Measurements from ENCODE around the gene LRRK1.
A peak's percentile ranks its signal among the peaks of the same experiment; 100 is the strongest.

The LRRK1 gene

DNA sequence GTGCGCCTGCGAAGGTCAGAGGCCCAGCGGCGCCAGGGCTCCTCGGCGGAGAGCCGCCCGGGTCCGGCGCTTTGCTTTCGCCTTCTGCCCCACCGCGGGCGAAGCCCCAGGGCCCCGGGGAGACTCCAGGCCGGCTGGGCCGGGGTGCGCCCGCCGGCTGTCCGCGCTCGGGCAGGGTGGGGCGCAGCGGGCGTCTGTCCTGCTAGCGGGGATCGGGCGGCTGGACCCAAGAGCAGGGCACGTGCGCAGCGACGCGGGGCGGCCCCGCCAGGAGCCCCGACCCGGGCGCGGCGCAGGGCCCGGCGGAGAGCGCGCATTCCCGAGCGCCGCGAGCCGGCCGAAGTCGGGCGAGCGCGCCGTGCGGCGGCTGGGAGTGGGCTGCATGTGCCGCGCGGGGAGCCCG is 40.1 kb upstream of the LRRK1 start:
- H3K4me3 ChIP-seq (ENCODE audit: low read length), result peak overlapping the region; percentile 27
- DNase-seq (ENCODE audit: low read depth), result no peak

DNA sequence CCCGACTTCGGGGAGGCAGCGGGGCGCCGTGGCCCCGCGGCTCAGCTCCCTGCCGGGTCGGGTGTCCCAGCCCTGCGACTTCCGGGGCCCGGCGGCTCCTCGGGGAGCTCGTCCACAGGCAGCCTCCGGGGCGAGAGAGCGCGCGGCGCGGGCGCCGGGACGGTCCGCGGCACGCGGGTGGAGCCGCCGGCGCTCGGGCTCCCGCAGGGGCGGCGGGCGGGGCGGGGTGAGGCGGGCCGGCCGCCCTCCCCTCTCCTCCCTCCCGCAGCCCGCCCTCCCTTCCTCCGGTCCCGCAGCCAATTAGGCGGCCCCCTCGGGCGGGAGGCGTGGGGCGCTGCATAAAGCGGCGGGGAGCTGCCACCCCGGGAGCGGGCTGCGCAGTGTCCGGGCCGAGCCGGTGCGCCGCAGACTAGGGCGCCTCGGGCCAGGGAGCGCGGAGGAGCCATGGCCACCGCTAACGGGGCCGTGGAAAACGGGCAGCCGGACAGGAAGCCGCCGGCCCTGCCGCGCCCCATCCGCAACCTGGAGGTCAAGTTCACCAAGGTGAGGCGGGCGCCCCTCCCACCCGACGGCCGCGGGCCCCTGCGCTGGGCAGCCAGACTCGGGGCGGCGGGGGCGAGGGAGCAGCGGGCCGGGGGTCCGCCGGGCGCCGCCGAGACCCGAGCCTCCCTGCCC is 39.6 kb upstream of the LRRK1 start, which contains the start of gene ALDH1A3:
ALDH1A3 (plus strand) TSS at position 368 of the 675 bp plus-strand sequence; CDS start at position 445, 77 bp downstream.
- peak within 1 kb of the TSS; percentile 64 for H3K4me3 ChIP-seq (ENCODE audit: low read length)
- TF ChIP-seq, protein P1, sequence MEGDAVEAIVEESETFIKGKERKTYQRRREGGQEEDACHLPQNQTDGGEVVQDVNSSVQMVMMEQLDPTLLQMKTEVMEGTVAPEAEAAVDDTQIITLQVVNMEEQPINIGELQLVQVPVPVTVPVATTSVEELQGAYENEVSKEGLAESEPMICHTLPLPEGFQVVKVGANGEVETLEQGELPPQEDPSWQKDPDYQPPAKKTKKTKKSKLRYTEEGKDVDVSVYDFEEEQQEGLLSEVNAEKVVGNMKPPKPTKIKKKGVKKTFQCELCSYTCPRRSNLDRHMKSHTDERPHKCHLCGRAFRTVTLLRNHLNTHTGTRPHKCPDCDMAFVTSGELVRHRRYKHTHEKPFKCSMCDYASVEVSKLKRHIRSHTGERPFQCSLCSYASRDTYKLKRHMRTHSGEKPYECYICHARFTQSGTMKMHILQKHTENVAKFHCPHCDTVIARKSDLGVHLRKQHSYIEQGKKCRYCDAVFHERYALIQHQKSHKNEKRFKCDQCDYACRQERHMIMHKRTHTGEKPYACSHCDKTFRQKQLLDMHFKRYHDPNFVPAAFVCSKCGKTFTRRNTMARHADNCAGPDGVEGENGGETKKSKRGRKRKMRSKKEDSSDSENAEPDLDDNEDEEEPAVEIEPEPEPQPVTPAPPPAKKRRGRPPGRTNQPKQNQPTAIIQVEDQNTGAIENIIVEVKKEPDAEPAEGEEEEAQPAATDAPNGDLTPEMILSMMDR (conservative IDR thresholded peaks at IDR 0.05; ENCODE audit: low read length), result no peak
- peak; percentile 61 for DNase-seq (ENCODE audit: low read depth)

More for the DNA sequence above, 40.1 kb upstream of the LRRK1 start:
- TF ChIP-seq, protein P1 (conservative IDR thresholded peaks at IDR 0.05; ENCODE audit: low read length), result no peak

DNA sequence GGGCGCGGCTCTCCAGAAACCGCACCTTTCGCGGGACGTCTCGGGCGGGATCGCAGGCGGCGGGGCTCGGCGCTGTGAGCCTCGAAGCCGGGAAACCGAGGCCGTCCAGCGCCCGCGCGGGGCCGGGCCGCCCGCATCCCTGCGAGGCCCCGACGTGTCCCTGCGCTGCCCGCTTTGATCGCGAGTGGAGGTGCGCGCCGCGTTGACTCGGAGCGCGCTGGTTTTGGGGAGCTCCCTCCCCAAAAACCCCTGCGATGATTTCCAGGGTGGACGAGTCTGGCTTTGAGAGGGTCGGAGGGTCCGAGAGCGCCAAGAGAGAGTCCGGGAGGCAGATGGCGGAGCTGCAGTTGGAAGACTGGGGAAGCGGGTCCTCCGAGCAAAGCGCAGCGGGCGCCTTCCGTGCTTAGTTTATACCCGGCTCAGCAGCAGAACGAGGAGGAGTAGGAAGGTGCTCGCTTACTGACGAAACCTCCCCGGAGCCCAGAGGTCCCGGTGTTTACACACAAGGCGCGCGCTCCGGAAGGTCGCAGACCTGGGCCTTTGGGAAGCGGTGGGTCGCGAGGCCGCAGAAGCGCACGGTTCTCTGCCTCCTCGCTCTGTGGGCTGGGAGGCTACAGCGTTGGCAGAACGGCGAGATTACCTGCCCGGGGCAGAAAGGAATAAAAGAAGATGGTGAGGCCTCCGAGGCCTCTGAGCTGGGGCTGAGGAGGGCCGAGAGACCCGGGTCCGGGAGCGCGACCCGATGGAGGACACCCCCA is 38.8 kb upstream of the LRRK1 start:
- DNase-seq (ENCODE audit: low read depth), result peak; percentile 15
- H3K4me3 ChIP-seq (ENCODE audit: low read length), result peak overlapping the region; percentile 64
- TF ChIP-seq, protein P1 (conservative IDR thresholded peaks at IDR 0.05; ENCODE audit: low read length), result no peak

DNA sequence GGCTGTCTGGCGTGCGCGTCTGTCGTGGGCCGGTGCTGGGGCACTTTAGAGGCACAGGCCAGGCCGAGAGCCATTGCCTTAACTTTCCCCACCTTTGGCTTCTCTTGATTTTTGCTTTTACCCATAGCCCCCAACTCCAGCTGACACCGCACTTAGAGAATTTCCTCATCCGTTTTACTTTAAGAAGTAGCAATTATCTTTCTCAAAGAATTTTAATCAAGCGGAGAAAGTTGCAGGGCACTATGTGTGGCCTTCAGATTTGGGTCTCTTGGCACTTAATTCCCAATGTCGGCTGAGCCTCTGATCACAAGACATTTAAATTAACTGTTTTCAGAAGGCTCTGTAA is 38.3 kb upstream of the LRRK1 start:
- peak overlapping the region; percentile 64 for H3K4me3 ChIP-seq (ENCODE audit: low read length)
- TF ChIP-seq, protein P1 (conservative IDR thresholded peaks at IDR 0.05; ENCODE audit: low read length), result no peak
- no peak for DNase-seq (ENCODE audit: low read depth)

DNA sequence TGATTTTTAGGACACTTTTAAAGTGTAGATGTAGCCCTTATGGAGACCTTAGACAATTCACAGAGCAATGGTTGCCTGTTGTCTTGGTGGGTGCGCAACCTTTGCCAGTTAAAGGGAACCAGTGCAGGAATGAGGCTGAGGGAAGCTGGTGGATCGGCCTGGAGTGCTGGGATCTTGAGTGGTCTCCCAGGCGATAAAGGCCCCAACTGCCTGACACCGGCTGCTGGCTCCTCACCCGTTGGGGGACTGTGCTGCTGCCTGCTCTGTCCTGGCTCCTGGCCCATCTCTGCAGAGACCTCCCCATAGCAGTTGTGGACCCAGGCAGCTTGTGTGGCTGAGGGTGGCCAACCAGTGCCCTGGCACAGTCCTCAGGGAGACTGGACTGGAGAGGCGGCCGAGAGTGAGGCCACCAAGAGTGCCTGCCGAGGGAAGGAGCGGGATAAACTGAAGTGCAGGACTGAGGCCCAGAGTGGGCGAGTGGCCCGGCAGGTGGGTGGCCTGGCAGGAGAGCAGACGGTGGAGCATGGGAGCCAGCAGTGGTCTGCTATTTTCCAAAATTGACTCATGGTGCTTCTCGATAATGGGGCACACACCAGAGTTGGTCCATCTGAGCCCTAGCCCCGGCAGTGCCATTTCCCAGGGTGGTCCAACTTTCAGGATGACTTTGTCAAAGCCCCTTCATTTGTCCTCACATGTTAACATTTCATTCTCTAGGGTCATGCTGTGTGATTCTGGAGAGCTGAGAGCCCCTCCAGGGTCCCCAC is 37.4 kb upstream of the LRRK1 start:
- no peak overlapping the region for H3K4me3 ChIP-seq (ENCODE audit: low read length)
- TF ChIP-seq, protein P1 (conservative IDR thresholded peaks at IDR 0.05; ENCODE audit: low read length), result no peak
- no peak for DNase-seq (ENCODE audit: low read depth)

DNA sequence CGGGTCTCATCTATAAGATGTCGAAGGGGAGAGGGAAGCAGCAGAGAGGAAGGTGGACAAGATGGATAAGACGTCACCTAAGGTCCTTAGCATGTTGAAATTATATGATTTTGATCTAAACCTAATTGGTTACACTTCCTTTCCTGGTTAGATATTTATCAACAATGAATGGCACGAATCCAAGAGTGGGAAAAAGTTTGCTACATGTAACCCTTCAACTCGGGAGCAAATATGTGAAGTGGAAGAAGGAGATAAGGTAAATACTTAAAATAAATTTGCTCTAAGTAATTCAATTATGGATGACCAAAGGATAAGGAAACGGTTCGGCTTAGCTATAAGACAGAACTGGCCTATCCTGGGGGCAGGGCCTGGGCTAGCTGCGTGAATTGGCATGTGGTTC is 34.0 kb upstream of the LRRK1 start:
- no peak for DNase-seq (ENCODE audit: low read depth)
- TF ChIP-seq, protein P1 (conservative IDR thresholded peaks at IDR 0.05; ENCODE audit: low read length), result no peak
- no peak overlapping the region for H3K4me3 ChIP-seq (ENCODE audit: low read length)

All from AG10803 (cell line).